HCT116 (cell line): ENCODE measurements around the gene RTL10. TPM values are rescaled to one million over a fixed set of nuclear protein-coding genes. Genes with fewer than 3 reads are reported as not detected.
A peak's percentile ranks its signal among the peaks of the same experiment; 100 is the strongest.

Experiments used
- ATAC-seq: fragments of 200-7000 bp; cut with Tn5 transposase; 2 replicates; pipeline ENCODE4 v1.9.1; 2020; ENCODE audit warnings: mild to moderate bottlenecking, moderate library complexity
- BruUV-seq: library from RNA; stranded (reverse); fragments of 400-500 nt; replicated peaks from 2 replicates; lab custom pipeline; 2021; lab: Mats Ljungman, UMichigan
- CTCF ChIA-PET: fragments of 300-600 bp; sonication (Branson Sonifier 250); formaldehyde crosslinking; loops from one replicate; lab custom pipeline; 2021; ENCODE audit warnings: antibody characterized with exemption; lab: Charles Lee
- POLR2A ChIA-PET: fragments of 300-600, 350-600 bp; sonication (Branson Sonifier 250); formaldehyde crosslinking; loops from one replicate; lab custom pipeline; 2021; ENCODE audit warnings: antibody characterized with exemption; lab: Charles Lee
- RAD21 ChIA-PET, 2 experiments: fragments of 300-600 bp; sonication (Branson Sonifier 250); formaldehyde crosslinking; loops; one replicate each; lab custom pipeline; 2023; ENCODE audit warnings: low total read pairs in 2 of 2; ENCODE audit not compliant: uncharacterized antibody in 2 of 2, unreplicated experiment in 2 of 2, low non-redundant PET in 1 of 2; lab: Charles Lee
- DNase-seq: peaks from one replicate; pipeline ENCODE4 v3.0.0-alpha.2; 2010; ENCODE audit warnings: low read depth, low spot score
- H2AFZ ChIP-seq: fragments of 200-600 bp; shearing (Covaris generic), sonication (generic); 2 replicates; pipeline ENCODE4 v1.6.1; 2017; ENCODE audit warnings: low read depth, mixed run types, mixed read lengths, antibody characterized with exemption, low read length; ENCODE audit not compliant: poor library complexity, severe bottlenecking
- H3K27ac ChIP-seq: 2 replicates; pipeline ENCODE4 v1.5.1; 2012; ENCODE audit warnings: low read depth, low read length
- H3K27me3 ChIP-seq: fragments of 200-600 bp; sonication (generic); 2 replicates; pipeline ENCODE4 v1.6.1; 2016; ENCODE audit warnings: mixed run types, low read length, mixed read lengths; ENCODE audit not compliant: insufficient read depth
- H3K36me3 ChIP-seq, 2 experiments: fragments of 200-500 bp in 1 of 2; fragments of 200-600 bp in 1 of 2; sonication (Bioruptor generic) in 1 of 2; sonication (generic) in 1 of 2; 2 replicates each; pipeline versions ENCODE4 v1.5.1 to v1.6.1; 2014 to 2016; ENCODE audit warnings: low read length in 2 of 2, inconsistent platforms in 1 of 2, mixed read lengths in 1 of 2, mixed run types in 1 of 2; ENCODE audit not compliant: insufficient read depth in 2 of 2, control insufficient read depth in 1 of 2
- H3K4me1 ChIP-seq, 2 experiments: fragments of 200-600 bp in 1 of 2; sonication (generic) in 1 of 2; 2 replicates each; pipeline versions ENCODE4 v1.5.1 to v1.6.1; 2012 to 2017; ENCODE audit warnings: low read length in 2 of 2, inconsistent platforms in 1 of 2, mild to moderate bottlenecking in 1 of 2, mixed read lengths in 1 of 2, mixed run types in 1 of 2, moderate library complexity in 1 of 2; ENCODE audit not compliant: insufficient read depth in 2 of 2, control insufficient read depth in 1 of 2
- H3K4me2 ChIP-seq: fragments of 200-600 bp; sonication (generic); 2 replicates; pipeline ENCODE4 v1.6.1; 2017; ENCODE audit warnings: mixed run types, low read length, mixed read lengths
- H3K4me3 ChIP-seq, 2 experiments: fragments of 200-600 bp in 1 of 2; sonication (generic) in 1 of 2; replicated peaks in 1 of 2; 2 replicates each; pipeline ENCODE4 v1.5.1; 2011 to 2016; ENCODE audit warnings: low read length in 2 of 2, control low read depth in 1 of 2, low read depth in 1 of 2, mild to moderate bottlenecking in 1 of 2, mixed read lengths in 1 of 2, mixed run types in 1 of 2
- H3K79me2 ChIP-seq: fragments of 200-600 bp; sonication (generic); 2 replicates; pipeline ENCODE4 v1.6.1; 2017; ENCODE audit warnings: mild to moderate bottlenecking, mixed run types, low read length, moderate library complexity, mixed read lengths; ENCODE audit not compliant: insufficient read depth
- H3K9ac ChIP-seq: fragments of 200-600 bp; sonication (generic); 2 replicates; pipeline ENCODE4 v1.6.1; 2016; ENCODE audit warnings: low read length, mixed read lengths
- H3K9me2 ChIP-seq: fragments of 200-600 bp; sonication (generic), shearing (Covaris generic); 2 replicates; pipeline ENCODE4 v1.6.1; 2017; ENCODE audit warnings: mixed run types, mild to moderate bottlenecking, moderate library complexity; ENCODE audit not compliant: insufficient read depth
- H3K9me3 ChIP-seq, 2 experiments: fragments of 200-500 bp in 1 of 2; fragments of 200-600 bp in 1 of 2; sonication (Bioruptor generic) in 1 of 2; sonication (generic) in 1 of 2; 2 replicates each; pipeline ENCODE4 v1.6.1; 2014 to 2017; ENCODE audit warnings: low read length in 2 of 2, mixed read lengths in 2 of 2, inconsistent platforms in 1 of 2, low read depth in 1 of 2, mild to moderate bottlenecking in 1 of 2, mixed run types in 1 of 2, moderate library complexity in 1 of 2; ENCODE audit not compliant: control insufficient read depth in 1 of 2, insufficient read depth in 1 of 2
- H4K20me1 ChIP-seq: fragments of 200-600 bp; sonication (generic), shearing (Covaris generic); 2 replicates; pipeline ENCODE4 v1.6.1; 2017; ENCODE audit warnings: mixed run types, mild to moderate bottlenecking, moderate library complexity; ENCODE audit not compliant: insufficient read depth
- ATF3 ChIP-seq: IDR thresholded peaks from 2 replicates; pipeline ENCODE4 v1.6.1; 2012
- CEBPB ChIP-seq: IDR thresholded peaks from 2 replicates; pipeline ENCODE4 v1.6.1; 2012; ENCODE audit warnings: low read depth
- CTCF ChIP-seq, 3 experiments: fragments of 200-600 bp in 1 of 3; sonication (generic) in 1 of 3; IDR thresholded peaks in 2 of 3; conservative IDR thresholded peaks in 1 of 3; 2 replicates each; pipeline ENCODE4 v1.5.1; 2012 to 2017; ENCODE audit warnings: low read depth in 2 of 3, low read length in 2 of 3, antibody characterized with exemption in 1 of 3, borderline replicate concordance in 1 of 3, control low read depth in 1 of 3, mild to moderate bottlenecking in 1 of 3, mixed read lengths in 1 of 3, mixed run types in 1 of 3, moderate library complexity in 1 of 3; ENCODE audit not compliant: insufficient read depth in 1 of 3
- EGR1 ChIP-seq: IDR thresholded peaks from 2 replicates; pipeline ENCODE4 v1.6.1; 2012; ENCODE audit warnings: low read depth
- ELF1 ChIP-seq: IDR thresholded peaks from 2 replicates; pipeline ENCODE4 v1.6.1; 2012; ENCODE audit warnings: low read depth, borderline replicate concordance
- EZH2 ChIP-seq: fragments of 200-600 bp; sonication (generic); IDR thresholded peaks from 2 replicates; pipeline ENCODE4 v1.6.1; 2017; ENCODE audit warnings: antibody characterized with exemption, mixed run types
- EZH2phosphoT487 ChIP-seq: fragments of 200-600 bp; IDR thresholded peaks from 2 replicates; pipeline ENCODE4 v1.6.1; 2018; ENCODE audit warnings: antibody characterized with exemption, borderline replicate concordance
- FOSL1 ChIP-seq: IDR thresholded peaks from 2 replicates; pipeline ENCODE4 v1.6.1; 2012; ENCODE audit warnings: low read depth
- MAX ChIP-seq: IDR thresholded peaks from 2 replicates; pipeline ENCODE4 v1.6.1; 2012
- POLR2A ChIP-seq: IDR thresholded peaks from 2 replicates; pipeline ENCODE4 v1.7.0; 2011; ENCODE audit warnings: borderline replicate concordance; ENCODE audit not compliant: insufficient read depth, insufficient read length; ENCODE audit errors: extremely low read depth
- POLR2AphosphoS5 ChIP-seq: IDR thresholded peaks from 2 replicates; pipeline ENCODE4 v1.6.1; 2011; ENCODE audit warnings: mild to moderate bottlenecking, low read depth, low read length, moderate library complexity
- RAD21 ChIP-seq: IDR thresholded peaks from 2 replicates; pipeline ENCODE4 v1.6.1; 2012; ENCODE audit warnings: low read depth, mild to moderate bottlenecking
- REST ChIP-seq: IDR thresholded peaks from 2 replicates; pipeline ENCODE4 v1.6.1; 2012; ENCODE audit warnings: low read depth
- SIN3A ChIP-seq: IDR thresholded peaks from 2 replicates; pipeline ENCODE4 v1.6.1; 2012; ENCODE audit warnings: low read depth
- SP1 ChIP-seq: IDR thresholded peaks from 2 replicates; pipeline ENCODE4 v1.6.1; 2012; ENCODE audit warnings: low read depth
- SRF ChIP-seq: IDR thresholded peaks from 2 replicates; pipeline ENCODE4 v1.6.1; 2012; ENCODE audit warnings: low read depth
- TCF7L2 ChIP-seq: IDR thresholded peaks from 2 replicates; pipeline ENCODE4 v1.7.0; 2011; ENCODE audit warnings: borderline replicate concordance, inconsistent platforms; ENCODE audit not compliant: insufficient read depth, insufficient read length; ENCODE audit errors: extremely low read depth
- ZBTB33 ChIP-seq: IDR thresholded peaks from 2 replicates; pipeline ENCODE4 v1.6.1; 2011; ENCODE audit warnings: mild to moderate bottlenecking, low read length, moderate library complexity; ENCODE audit not compliant: insufficient replicate concordance; ENCODE audit errors: extremely low read depth
- ZFX ChIP-seq: fragments of 450-650 bp; IDR thresholded peaks from 2 replicates; pipeline ENCODE4 v1.6.1; 2017
- ZNF274 ChIP-seq: fragments of 200-500 bp; sonication (Bioruptor generic); IDR thresholded peaks from 2 replicates; pipeline ENCODE4 v1.6.1; 2014; ENCODE audit warnings: mild to moderate bottlenecking, low read depth, low read length, inconsistent platforms
- intact Hi-C: fragments of 100-400 bp; cut with micrococcal nuclease; formaldehyde crosslinking; loops from 2 replicates; pipeline ENCODE4 v1.10.0; 2022
- total RNA-seq: library from RNA; stranded (reverse); gene quantifications from one replicate; pipeline ENCODE4 v1.2.1, GENCODE V29; 2021; ENCODE audit not compliant: unreplicated experiment

RTL10 gene
- total RNA-seq, 1 experiment from 2014 or later: 24.6 TPM

GRCh38 chr22:19850763-19851109 is 3.9 kb downstream of the RTL10 start:
- ChIA-PET RAD21 (no interaction called here), POLR2A (no interaction called here), CTCF (no interaction called here)
- intact Hi-C loops: no loop called here
- TF ChIP-seq SP1 (no peak), POLR2A (no peak), FOSL1 (no peak), MAX (no peak), ZFX (no peak), ZBTB33 (no peak), REST (no peak), CTCF (IDR thresholded peaks at IDR 0.05 in 2 of 3, conservative IDR thresholded peaks at IDR 0.05 in 1 of 3; ENCODE audit: borderline replicate concordance in 1 of 3, insufficient read depth in 1 of 3, low read depth in 2 of 3, low read length in 2 of 3) (no peak), ELF1 (no peak), SRF (no peak), CEBPB (no peak), TCF7L2 (no peak), EZH2phosphoT487 (no peak), EGR1 (no peak), RAD21 (no peak), EZH2 (no peak), SIN3A (no peak), ZNF274 (no peak), ATF3 (no peak), POLR2AphosphoS5 (no peak)
- Histone ChIP-seq H3K27ac (peak overlapping the region; percentile 78), H3K36me3 (peaks cover 14 to 24% of the 10 kb centered on the region in 2 experiments; a peak in 3 of 4 replicates), H4K20me1 (peaks cover 3% of the 10 kb centered on the region; the same call in 1 of the 2 replicates), H3K27me3 (no peaks in the 10 kb centered on the region), H3K9ac (peak overlapping the region; percentile 45), H3K4me1 (peaks cover 54 to 66% of the 10 kb centered on the region in 2 experiments), H3K4me3 (peak overlapping the region in 1 of 2 experiments; percentile 44; a peak in 1 of 4 replicates), H3K4me2 (peak overlapping the region; percentile 72), H2AFZ (no peak overlapping the region), H3K9me3 (peaks cover 0 to 4% of the 10 kb centered on the region in 2 experiments; a peak in 1 of 4 replicates), H3K9me2 (no peaks in the 10 kb centered on the region), H3K79me2 (peaks cover 78% of the 10 kb centered on the region)
- DNase-seq (no peak), ATAC-seq (no peak)
- no TSS peak for BruUV-seq
